Neural cell (in vitro differentiated cells): Measurements from ENCODE around the gene ZBTB11. TPM values are rescaled to one million over a fixed set of nuclear protein-coding genes. Genes with fewer than 3 reads are reported as not detected.

Experiments
- H2AFZ ChIP-seq: fragments of 200-600, 300-800 bp; sonication (generic), shearing (Covaris generic); 2 replicates; pipeline ENCODE4 v1.6.0; 2014; ENCODE audit warnings: low read depth, mild to moderate bottlenecking, antibody characterized with exemption, low read length, moderate library complexity
- H3F3A ChIP-seq: fragments of 200-600 bp; shearing (Covaris generic); 2 replicates; pipeline ENCODE4 v1.6.1; 2016; ENCODE audit warnings: mild to moderate bottlenecking, moderate library complexity, mixed read lengths, antibody characterized with exemption, low read length; ENCODE audit not compliant: insufficient read depth, poor library complexity, severe bottlenecking
- H3K27ac ChIP-seq: fragments of 200-600, 300-800 bp; sonication (generic), shearing (Covaris generic); 2 replicates; pipeline ENCODE4 v1.5.1; 2014; ENCODE audit warnings: mild to moderate bottlenecking, low read length, moderate library complexity
- H3K27me3 ChIP-seq: fragments of 300-800, 200-600 bp; sonication (generic), shearing (Covaris generic); 2 replicates; pipeline ENCODE4 v1.6.0; 2014; ENCODE audit warnings: mild to moderate bottlenecking, low read depth, low read length, moderate library complexity; ENCODE audit not compliant: insufficient read depth
- H3K36me3 ChIP-seq: fragments of 300-800, 200-600 bp; sonication (generic), shearing (Covaris generic); 2 replicates; pipeline ENCODE4 v1.5.1; 2014; ENCODE audit warnings: mild to moderate bottlenecking, antibody characterized with exemption, low read length, moderate library complexity; ENCODE audit not compliant: insufficient read depth
- H3K4me2 ChIP-seq: fragments of 300-800, 200-600 bp; sonication (generic), shearing (Covaris generic); 2 replicates; pipeline ENCODE4 v1.6.0; 2014; ENCODE audit warnings: mild to moderate bottlenecking, low read length
- H3K4me3 ChIP-seq: fragments of 300-800, 200-600 bp; sonication (generic), shearing (Covaris generic); 2 replicates; pipeline ENCODE4 v1.5.1; 2014; ENCODE audit warnings: mild to moderate bottlenecking, low read length, moderate library complexity
- H3K79me2 ChIP-seq: fragments of 200-600 bp; shearing (Covaris generic); replicated peaks from 2 replicates; pipeline ENCODE4 v1.6.0; 2014; ENCODE audit warnings: mild to moderate bottlenecking, low read length, moderate library complexity; ENCODE audit not compliant: insufficient read depth
- H3K9ac ChIP-seq: fragments of 300-800, 200-600 bp; sonication (generic), shearing (Covaris generic); 2 replicates; pipeline ENCODE4 v1.6.1; 2016; ENCODE audit warnings: mild to moderate bottlenecking, low read length, mixed read lengths
- H3K9me2 ChIP-seq: fragments of 200-600 bp; shearing (Covaris generic); 2 replicates; pipeline ENCODE4 v1.6.1; 2016; ENCODE audit warnings: mild to moderate bottlenecking, low read length, mixed read lengths; ENCODE audit not compliant: insufficient read depth
- H3K9me3 ChIP-seq: fragments of 200-600, 300-800 bp; sonication (generic), shearing (Covaris generic); 2 replicates; pipeline ENCODE4 v1.6.1; 2016; ENCODE audit warnings: mild to moderate bottlenecking, mixed run types, low read length, moderate library complexity, mixed read lengths
- H4K20me1 ChIP-seq: fragments of 200-600 bp; shearing (Covaris generic); 2 replicates; pipeline ENCODE4 v1.6.1; 2016; ENCODE audit warnings: mild to moderate bottlenecking, mixed run types; ENCODE audit not compliant: insufficient read depth
- EP300 ChIP-seq: fragments of 450-650 bp; conservative IDR thresholded peaks from 2 replicates; pipeline ENCODE4 v1.6.1; 2014; ENCODE audit warnings: antibody characterized with exemption, mild to moderate bottlenecking, moderate library complexity; ENCODE audit not compliant: poor library complexity, severe bottlenecking
- EZH2 ChIP-seq: fragments of 200-600, 300-800 bp; shearing (Covaris generic), sonication (generic); IDR thresholded peaks from 2 replicates; pipeline ENCODE4 v1.6.1; 2014; ENCODE audit warnings: antibody characterized with exemption, low read length, borderline replicate concordance, mild to moderate bottlenecking; ENCODE audit not compliant: insufficient read depth, poor library complexity, severe bottlenecking
- MXI1 ChIP-seq: fragments of 450-650 bp; conservative IDR thresholded peaks from 2 replicates; pipeline ENCODE4 v1.6.1; 2014; ENCODE audit warnings: antibody characterized with exemption, mild to moderate bottlenecking; ENCODE audit not compliant: poor library complexity, severe bottlenecking
- POLR2AphosphoS5 ChIP-seq: IDR thresholded peaks from 2 replicates; pipeline ENCODE4 v1.6.1; 2012
- RAD21 ChIP-seq: fragments of 450-650 bp; conservative IDR thresholded peaks from 2 replicates; pipeline ENCODE4 v1.6.1; 2014; ENCODE audit warnings: antibody characterized with exemption, mild to moderate bottlenecking, moderate library complexity
- REST ChIP-seq: IDR thresholded peaks from 2 replicates; pipeline ENCODE4 v1.6.1; 2012; ENCODE audit warnings: borderline replicate concordance
- SMC3 ChIP-seq: fragments of 450-650 bp; conservative IDR thresholded peaks from 2 replicates; pipeline ENCODE4 v1.6.1; 2014; ENCODE audit warnings: antibody characterized with exemption, mild to moderate bottlenecking, moderate library complexity; ENCODE audit not compliant: poor library complexity
- TAF1 ChIP-seq: IDR thresholded peaks from 2 replicates; pipeline ENCODE4 v1.6.1; 2012; ENCODE audit warnings: low read depth
- polyA plus RNA-seq: library from polyadenylated mRNA; depleted of rRNA; stranded (reverse); fragments of >200 nt; gene quantifications from 2 replicates; pipeline ENCODE4 v1.2.3, GENCODE V29; 2014
- TF ChIP-seq, protein P1 (sequence below): fragments of 450-650 bp; IDR thresholded peaks from 2 replicates; pipeline ENCODE4 v1.5.1; 2014; ENCODE audit warnings: antibody characterized with exemption, mild to moderate bottlenecking, moderate library complexity; ENCODE audit not compliant: poor library complexity, severe bottlenecking

The ZBTB11 gene
- polyA plus RNA-seq, 1 donor from 2014 or later, result 23.5 TPM

DNA sequence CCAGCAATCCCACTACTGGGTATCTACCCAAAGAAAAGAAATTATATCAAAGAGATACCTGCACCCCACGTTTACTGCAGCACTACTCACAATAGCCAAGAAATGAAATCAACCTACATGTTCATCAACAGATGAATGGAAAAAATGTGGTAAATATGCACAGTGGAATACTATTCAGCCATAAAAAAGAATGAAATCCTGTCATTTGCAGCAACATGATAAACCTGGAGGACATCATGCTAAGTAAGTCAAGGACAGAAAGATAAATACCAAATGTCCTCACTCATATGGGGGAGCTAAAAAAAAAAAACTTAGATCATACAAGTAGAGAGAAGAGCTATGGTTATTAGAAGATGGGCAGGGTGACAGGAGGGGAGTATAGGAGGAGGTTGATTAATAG is 9.1 kb downstream of the ZBTB11 start:
- Histone ChIP-seq H3K9me2 (no peaks in the 10 kb centered on the region), H3K36me3 (no peaks in the 10 kb centered on the region), H3K4me2 (no peak overlapping the region), H2AFZ (no peak overlapping the region), H3K9ac (no peak overlapping the region), H3F3A (no peaks in the 10 kb centered on the region), H3K27me3 (no peaks in the 10 kb centered on the region), H3K79me2 (peaks cover 6% of the 10 kb centered on the region), H3K27ac (no peak overlapping the region), H3K9me3 (no peaks in the 10 kb centered on the region), H4K20me1 (no peaks in the 10 kb centered on the region), H3K4me3 (no peak overlapping the region)
- no peak for TF ChIP-seq SMC3
- no peak for TF ChIP-seq REST
- no peak for TF ChIP-seq TAF1
- TF ChIP-seq EZH2, result no peak
- no peak for TF ChIP-seq EP300
- TF ChIP-seq RAD21, result no peak
- TF ChIP-seq MXI1, result no peak
- TF ChIP-seq POLR2AphosphoS5, result no peak
- TF ChIP-seq, protein P1, sequence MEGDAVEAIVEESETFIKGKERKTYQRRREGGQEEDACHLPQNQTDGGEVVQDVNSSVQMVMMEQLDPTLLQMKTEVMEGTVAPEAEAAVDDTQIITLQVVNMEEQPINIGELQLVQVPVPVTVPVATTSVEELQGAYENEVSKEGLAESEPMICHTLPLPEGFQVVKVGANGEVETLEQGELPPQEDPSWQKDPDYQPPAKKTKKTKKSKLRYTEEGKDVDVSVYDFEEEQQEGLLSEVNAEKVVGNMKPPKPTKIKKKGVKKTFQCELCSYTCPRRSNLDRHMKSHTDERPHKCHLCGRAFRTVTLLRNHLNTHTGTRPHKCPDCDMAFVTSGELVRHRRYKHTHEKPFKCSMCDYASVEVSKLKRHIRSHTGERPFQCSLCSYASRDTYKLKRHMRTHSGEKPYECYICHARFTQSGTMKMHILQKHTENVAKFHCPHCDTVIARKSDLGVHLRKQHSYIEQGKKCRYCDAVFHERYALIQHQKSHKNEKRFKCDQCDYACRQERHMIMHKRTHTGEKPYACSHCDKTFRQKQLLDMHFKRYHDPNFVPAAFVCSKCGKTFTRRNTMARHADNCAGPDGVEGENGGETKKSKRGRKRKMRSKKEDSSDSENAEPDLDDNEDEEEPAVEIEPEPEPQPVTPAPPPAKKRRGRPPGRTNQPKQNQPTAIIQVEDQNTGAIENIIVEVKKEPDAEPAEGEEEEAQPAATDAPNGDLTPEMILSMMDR, result no peak

DNA sequence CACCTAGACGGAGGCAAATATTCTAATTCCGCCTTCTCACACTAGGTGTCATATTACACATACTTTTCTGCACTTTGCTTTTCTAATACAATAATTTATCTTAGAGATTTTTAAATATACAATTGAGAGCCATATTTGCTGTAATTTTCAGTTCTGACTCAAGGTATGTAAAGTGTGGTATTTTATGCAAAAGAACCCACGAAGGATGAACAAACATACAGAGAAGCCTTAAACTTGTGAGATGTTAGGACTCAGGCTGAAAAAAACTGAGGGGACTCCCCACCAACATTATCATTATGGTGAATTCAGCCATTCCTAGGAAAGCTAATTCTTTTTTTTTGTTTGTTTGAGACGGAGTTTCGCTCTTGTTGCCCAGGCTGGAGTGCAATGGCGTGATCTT is 9.6 kb downstream of the ZBTB11 start:
- no peak overlapping the region for H3K9ac ChIP-seq
- no peak for TF ChIP-seq TAF1
- TF ChIP-seq, protein P1, result no peak
- no peak for TF ChIP-seq RAD21
- TF ChIP-seq REST, result no peak
- TF ChIP-seq EZH2, result no peak
- no peak for TF ChIP-seq SMC3
- TF ChIP-seq POLR2AphosphoS5, result no peak
- TF ChIP-seq MXI1, result no peak
- no peak for TF ChIP-seq EP300
- no peaks in the 10 kb centered on the region for H3K27me3 ChIP-seq
- no peaks in the 10 kb centered on the region for H3K36me3 ChIP-seq
- H4K20me1 ChIP-seq, result no peaks in the 10 kb centered on the region
- no peaks in the 10 kb centered on the region for H3K9me2 ChIP-seq
- H3K79me2 ChIP-seq, result peaks cover 1% of the 10 kb centered on the region
- H3K27ac ChIP-seq, result no peak overlapping the region
- H2AFZ ChIP-seq, result no peak overlapping the region
- H3K4me2 ChIP-seq, result no peak overlapping the region
- H3F3A ChIP-seq, result no peaks in the 10 kb centered on the region
- H3K4me3 ChIP-seq, result no peak overlapping the region
- H3K9me3 ChIP-seq, result no peaks in the 10 kb centered on the region
